Endothelial cell of umbilical vein (primary cell): Measurements from ENCODE around the gene ACAP1. TPM values are rescaled to one million over a fixed set of nuclear protein-coding genes. Genes with fewer than 3 reads are reported as not detected.
A peak's percentile ranks its signal among the peaks of the same experiment; 100 is the strongest.

ENCODE experiments used
- BruUV-seq: library from RNA; stranded (reverse); fragments of 400-500 nt; replicated peaks from 2 replicates; lab custom pipeline; 2021; lab: Mats Ljungman, UMichigan
- CTCF ChIA-PET: fragments of 300-600, 350-600 bp; sonication (Branson Sonifier 250); formaldehyde crosslinking; loops from one replicate; lab custom pipeline; 2021; ENCODE audit warnings: antibody characterized with exemption, inconsistent platforms; lab: Charles Lee
- POLR2A ChIA-PET: fragments of 300-600, 350-600 bp; sonication (Branson Sonifier 250); formaldehyde crosslinking; loops from one replicate; lab custom pipeline; 2021; ENCODE audit warnings: antibody characterized with exemption, inconsistent platforms; lab: Charles Lee
- DNase-seq: peaks from one replicate; pipeline ENCODE4 v3.0.0-alpha.2; 2011; ENCODE audit warnings: low read depth, low spot score
- FAIRE-seq: peaks from 2 replicates; lab custom pipeline; 2011; peaks lifted over from hg19 to GRCh38; lab: Jason Lieb, UNC
- H2AFZ ChIP-seq: 2 replicates; pipeline ENCODE4 v1.6.0; 2012; ENCODE audit warnings: low read depth, low read length, control low read depth, inconsistent platforms
- H3K27ac ChIP-seq: 2 replicates; pipeline ENCODE4 v1.5.1; 2011; ENCODE audit warnings: low read depth, mild to moderate bottlenecking, control low read depth, low read length, moderate library complexity; ENCODE audit not compliant: insufficient read depth
- H3K27me3 ChIP-seq, 2 experiments: 2 replicates each; pipeline versions ENCODE4 v1.6.0 to v1.6.1; 2011; ENCODE audit warnings: low read length in 2 of 2, mixed read lengths in 1 of 2; ENCODE audit not compliant: control insufficient read depth in 2 of 2, insufficient read depth in 2 of 2
- H3K36me3 ChIP-seq, 2 experiments: 2 replicates in 1 of 2; 3 replicates in 1 of 2; pipeline ENCODE4 v1.5.1; 2011; ENCODE audit warnings: low read length in 2 of 2, mild to moderate bottlenecking in 1 of 2, moderate library complexity in 1 of 2; ENCODE audit not compliant: control insufficient read depth in 2 of 2, insufficient read depth in 2 of 2; ENCODE audit errors: extremely low read depth in 1 of 2
- H3K4me1 ChIP-seq: 3 replicates; pipeline ENCODE4 v1.5.1; 2011; ENCODE audit warnings: mild to moderate bottlenecking, low read length; ENCODE audit not compliant: control insufficient read depth, insufficient read depth; ENCODE audit errors: extremely low read depth
- H3K4me2 ChIP-seq: 2 replicates; pipeline ENCODE4 v1.6.1; 2011; ENCODE audit warnings: low read length, control low read depth, mixed read lengths; ENCODE audit not compliant: insufficient read depth
- H3K4me3 ChIP-seq, 3 experiments: fragments of 200-600 bp in 1 of 3; sonication (generic), shearing (Covaris generic) in 1 of 3; replicated peaks in 1 of 3; 2 replicates each; pipeline ENCODE4 v1.5.1; 2011 to 2016; ENCODE audit warnings: control low read depth in 3 of 3, low read length in 3 of 3, mild to moderate bottlenecking in 2 of 3, inconsistent platforms in 1 of 3, low read depth in 1 of 3, moderate library complexity in 1 of 3; ENCODE audit not compliant: insufficient read depth in 1 of 3
- H3K79me2 ChIP-seq: 2 replicates; pipeline ENCODE4 v1.6.0; 2012; ENCODE audit warnings: low read length, inconsistent platforms; ENCODE audit not compliant: control insufficient read depth, insufficient read depth
- H3K9ac ChIP-seq: replicated peaks from 2 replicates; pipeline ENCODE3; 2011; ENCODE audit warnings: low read length, control low read depth; ENCODE audit not compliant: insufficient read depth; ENCODE audit errors: extremely low read depth
- H3K9me1 ChIP-seq: replicated peaks from 3 replicates; pipeline ENCODE4 v1.6.0; 2011; ENCODE audit warnings: mild to moderate bottlenecking, low read length; ENCODE audit not compliant: control insufficient read depth, insufficient read depth; ENCODE audit errors: extremely low read depth
- H3K9me3 ChIP-seq: replicated peaks from 2 replicates; pipeline ENCODE4 v1.5.1; 2012; ENCODE audit warnings: low read length, inconsistent platforms; ENCODE audit not compliant: control insufficient read depth, insufficient read depth
- H4K20me1 ChIP-seq: replicated peaks from 2 replicates; pipeline ENCODE3; 2011; ENCODE audit warnings: mild to moderate bottlenecking, low read length; ENCODE audit not compliant: control insufficient read depth, insufficient read depth; ENCODE audit errors: extremely low read depth
- EZH2 ChIP-seq: IDR thresholded peaks from 2 replicates; pipeline ENCODE4 v1.6.1; 2012; ENCODE audit warnings: borderline replicate concordance, low read depth, mild to moderate bottlenecking, moderate library complexity, low read length, inconsistent platforms; ENCODE audit not compliant: severe bottlenecking
- GATA2 ChIP-seq: IDR thresholded peaks from 2 replicates; pipeline ENCODE4 v1.7.0; 2011; ENCODE audit warnings: low read depth, mild to moderate bottlenecking, moderate library complexity, mixed read lengths, low read length; ENCODE audit not compliant: insufficient read length, insufficient read depth
- MYC ChIP-seq: IDR thresholded peaks from one replicate; pipeline ENCODE4 v1.6.1; 2011; ENCODE audit warnings: mild to moderate bottlenecking, low read depth, low read length
- POLR2A ChIP-seq: IDR thresholded peaks from 2 replicates; pipeline ENCODE4 v1.6.1; 2012; ENCODE audit warnings: low read depth, mild to moderate bottlenecking, control low read depth, low read length
- POLR2AphosphoS5 ChIP-seq: IDR thresholded peaks from 2 replicates; pipeline ENCODE4 v1.6.1; 2012; ENCODE audit warnings: low read depth, mild to moderate bottlenecking, control low read depth, low read length, moderate library complexity; ENCODE audit not compliant: insufficient read depth
- dilution Hi-C: fragments of 300-500 bp; cut with MboI; formaldehyde crosslinking; loops from one replicate; pipeline ENCODE4 v1.15.0; 2019; ENCODE audit warnings: low sequenced_read_pairs; ENCODE audit not compliant: extremely low pct_ligation_motif_present
- intact Hi-C: fragments of 100-400 bp; cut with micrococcal nuclease; formaldehyde crosslinking; loops from one replicate; pipeline ENCODE4 v1.10.0; 2022
- polyA plus RNA-seq, 4 experiments: library from polyadenylated mRNA; depleted of rRNA in 3 of 4; stranded (reverse) in 3 of 4; unstranded in 1 of 4; fragments of >200 nt; gene quantifications; 2 replicates each; pipeline versions ENCODE4 v1.2.1 to v1.2.3, GENCODE V29; 2011 to 2012; ENCODE audit warnings: missing spikeins in 1 of 4
- total RNA-seq: library from RNA; stranded (reverse); gene quantifications from 2 replicates; pipeline ENCODE4 v1.2.3, GENCODE V29; 2021
- TF ChIP-seq, protein P1 (sequence below): IDR thresholded peaks from 2 replicates; pipeline ENCODE4 v1.6.1; 2011; ENCODE audit not compliant: insufficient read depth, insufficient read length
- TF ChIP-seq, protein P2 (sequence below), 2 donors: IDR thresholded peaks; 1 replicate in 1 of 2; 2 replicates in 1 of 2; pipeline ENCODE4 v1.5.1; 2011; ENCODE audit warnings: low read length in 2 of 2, mild to moderate bottlenecking in 2 of 2, moderate library complexity in 2 of 2, control low read depth in 1 of 2, inconsistent platforms in 1 of 2, low read depth in 1 of 2; ENCODE audit not compliant: insufficient read depth in 1 of 2; ENCODE audit errors: extremely low read depth in 1 of 2

The ACAP1 gene
- total and polyA plus RNA-seq, 2 donors (not counting 3 experiments of a cell fraction or from before 2014, with no cell fraction given), result 0.46 TPM; not detected in 1

DNA sequence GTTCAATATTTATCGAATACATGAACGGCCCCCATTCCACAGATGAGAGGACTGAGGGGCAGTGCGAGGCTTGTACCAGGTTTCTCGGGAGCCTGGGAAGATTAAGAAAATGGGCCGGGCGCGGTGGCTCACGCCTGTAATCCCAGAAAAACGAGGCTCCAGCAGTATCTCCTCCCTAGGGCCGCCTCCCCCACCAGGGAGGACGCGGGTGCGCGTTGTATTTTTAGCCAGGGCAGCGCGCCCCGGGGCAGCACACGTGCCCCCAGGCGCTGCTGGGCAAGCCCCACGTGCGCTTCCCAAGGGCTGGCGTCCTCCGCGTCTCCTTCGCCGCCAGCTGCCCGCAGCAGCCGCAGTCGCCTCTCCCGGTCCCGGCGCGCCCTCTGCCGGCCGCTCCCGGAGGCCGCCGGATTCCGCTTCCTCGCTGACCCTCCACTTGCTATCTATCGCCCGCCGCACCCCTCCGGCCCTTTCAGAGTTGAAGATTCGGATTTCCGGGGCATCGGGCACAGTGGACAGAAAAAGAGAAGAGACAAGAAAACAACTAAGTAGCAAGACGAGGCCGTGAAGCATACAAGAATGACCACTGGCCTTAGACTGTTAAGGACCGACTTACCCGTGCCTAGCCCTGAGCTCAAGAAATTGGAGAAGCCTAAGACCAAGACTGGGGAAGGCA lies 40.0 kb upstream of the ACAP1 start:
- Histone ChIP-seq H3K27me3 (peaks cover 16 to 26% of the 10 kb centered on the region in 2 experiments), H3K79me2 (no peaks in the 10 kb centered on the region), H3K9me1 (no peaks in the 10 kb centered on the region), H3K4me2 (no peak overlapping the region), H2AFZ (peak overlapping the region; percentile 75), H3K4me3 (no peak overlapping the region), H3K9ac (no peak overlapping the region), H3K27ac (no peak overlapping the region), H3K36me3 (no peaks in the 10 kb centered on the region), H3K9me3 (no peaks in the 10 kb centered on the region), H3K4me1 (peaks cover 8% of the 10 kb centered on the region), H4K20me1 (no peaks in the 10 kb centered on the region)
- intact Hi-C loops (loop anchor here (1.0 to 5.0 kb wide), 6 partner anchors 16 to 251 kb away; partner anchors contain the start of gene ELP5), dilution Hi-C loops (no loop called here)
- POLR2A ChIA-PET, result no interaction called here
- FAIRE-seq (peak; percentile 77), DNase-seq (peak; percentile 74)
- TF ChIP-seq POLR2AphosphoS5 (peak; percentile 42), EZH2 (no peak), MYC (peak; percentile 44), GATA2 (no peak), POLR2A (no peak)
- TF ChIP-seq, protein P1, sequence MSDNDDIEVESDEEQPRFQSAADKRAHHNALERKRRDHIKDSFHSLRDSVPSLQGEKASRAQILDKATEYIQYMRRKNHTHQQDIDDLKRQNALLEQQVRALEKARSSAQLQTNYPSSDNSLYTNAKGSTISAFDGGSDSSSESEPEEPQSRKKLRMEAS, result peak; percentile 92
- TF ChIP-seq, protein P2, sequence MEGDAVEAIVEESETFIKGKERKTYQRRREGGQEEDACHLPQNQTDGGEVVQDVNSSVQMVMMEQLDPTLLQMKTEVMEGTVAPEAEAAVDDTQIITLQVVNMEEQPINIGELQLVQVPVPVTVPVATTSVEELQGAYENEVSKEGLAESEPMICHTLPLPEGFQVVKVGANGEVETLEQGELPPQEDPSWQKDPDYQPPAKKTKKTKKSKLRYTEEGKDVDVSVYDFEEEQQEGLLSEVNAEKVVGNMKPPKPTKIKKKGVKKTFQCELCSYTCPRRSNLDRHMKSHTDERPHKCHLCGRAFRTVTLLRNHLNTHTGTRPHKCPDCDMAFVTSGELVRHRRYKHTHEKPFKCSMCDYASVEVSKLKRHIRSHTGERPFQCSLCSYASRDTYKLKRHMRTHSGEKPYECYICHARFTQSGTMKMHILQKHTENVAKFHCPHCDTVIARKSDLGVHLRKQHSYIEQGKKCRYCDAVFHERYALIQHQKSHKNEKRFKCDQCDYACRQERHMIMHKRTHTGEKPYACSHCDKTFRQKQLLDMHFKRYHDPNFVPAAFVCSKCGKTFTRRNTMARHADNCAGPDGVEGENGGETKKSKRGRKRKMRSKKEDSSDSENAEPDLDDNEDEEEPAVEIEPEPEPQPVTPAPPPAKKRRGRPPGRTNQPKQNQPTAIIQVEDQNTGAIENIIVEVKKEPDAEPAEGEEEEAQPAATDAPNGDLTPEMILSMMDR (IDR thresholded peaks at IDR 0.05; ENCODE audit: extremely low read depth in 1 of 2, insufficient read depth in 1 of 2, low read depth in 1 of 2, low read length in 2 of 2), result peak; percentile 88 to 97
- BruUV-seq, result no TSS peak
- CTCF ChIA-PET, result interaction anchor here (0.5 to 3.6 kb wide), 42 partner anchors 9 to 437 kb away, joined by 3 to 170 read pairs (median 5); partner anchors contain the start of genes ACADVL, ACAP1, CTDNEP1 and DLG4
